ENCODE data around the gene UVRAG.
"Not testable (repeated sequence)": the region's sequence is repeated elsewhere in the genome, so short reads cannot be mapped to it uniquely, and the experiment has no call there.

The UVRAG gene

GRCh38 chr11:75879737-75880136, 64.7 kb downstream of the UVRAG start:
- DNase-seq (ENCODE audit: low read depth), result no peak

- not testable (repeated sequence) for DNase-seq (ENCODE audit: low read depth)
Observed at GRCh38 chr11:75880343-75880742, 65.3 kb downstream of the UVRAG start.

GRCh38 chr11:75884321-75884720, 69.3 kb downstream of the UVRAG start:
- no peak for DNase-seq (ENCODE audit: low read depth)

GRCh38 chr11:75888416-75888815, 73.4 kb downstream of the UVRAG start:
- no peak for DNase-seq (ENCODE audit: low read depth)

GRCh38 chr11:75891947-75892739, 77.1 kb downstream of the UVRAG start:
- no peak for DNase-seq (ENCODE audit: low read depth)

GRCh38 chr11:75893251-75893650, 78.2 kb downstream of the UVRAG start:
- DNase-seq (ENCODE audit: low read depth), result no peak

GRCh38 chr11:75894036-75894585, 79.1 kb downstream of the UVRAG start:
- DNase-seq (ENCODE audit: low read depth), result no peak

GRCh38 chr11:75896843-75897419, 81.9 kb downstream of the UVRAG start:
- no peak for DNase-seq (ENCODE audit: low read depth)

- no peak for DNase-seq (ENCODE audit: low read depth)
Observed at GRCh38 chr11:75898871-75899270, 83.9 kb downstream of the UVRAG start.

GRCh38 chr11:75899806-75900205, 84.8 kb downstream of the UVRAG start:
- DNase-seq (ENCODE audit: low read depth), result no peak

- DNase-seq (ENCODE audit: low read depth), result no peak
Observed at GRCh38 chr11:75900848-75901247, 85.8 kb downstream of the UVRAG start.

GRCh38 chr11:75902631-75903030, 87.6 kb downstream of the UVRAG start:
- DNase-seq (ENCODE audit: low read depth), result no peak

GRCh38 chr11:75903276-75903675, 88.3 kb downstream of the UVRAG start:
- DNase-seq (ENCODE audit: low read depth), result no peak

GRCh38 chr11:75905434-75905833, 90.4 kb downstream of the UVRAG start:
- DNase-seq (ENCODE audit: low read depth), result no peak

GRCh38 chr11:75907906-75908527, 93.0 kb downstream of the UVRAG start:
- DNase-seq (ENCODE audit: low read depth), result no peak

GRCh38 chr11:75910426-75911145, 95.6 kb downstream of the UVRAG start:
- no peak for DNase-seq (ENCODE audit: low read depth)

- no peak for DNase-seq (ENCODE audit: low read depth)
Observed at GRCh38 chr11:75911459-75911858, 96.4 kb downstream of the UVRAG start.

- DNase-seq (ENCODE audit: low read depth), result no peak
Observed at GRCh38 chr11:75913984-75914383, 99.0 kb downstream of the UVRAG start.

- DNase-seq (ENCODE audit: low read depth), result no peak
Observed at GRCh38 chr11:75916882-75917281, 101.9 kb downstream of the UVRAG start.

- DNase-seq (ENCODE audit: low read depth), result no peak
Observed at GRCh38 chr11:75918331-75918730, 103.3 kb downstream of the UVRAG start.

GRCh38 chr11:75919525-75919924, 104.5 kb downstream of the UVRAG start:
- no peak for DNase-seq (ENCODE audit: low read depth)

- DNase-seq (ENCODE audit: low read depth), result no peak
Observed at GRCh38 chr11:75920848-75921247, 105.8 kb downstream of the UVRAG start.

All from activated T-helper 1 cell treated with Interleukin-2 at 50 U/mL for 16 hours (primary cell).